OCI-LY7 (cell line): ENCODE measurements around the gene SPAG16. TPM values are rescaled to one million over a fixed set of nuclear protein-coding genes. Genes with fewer than 3 reads are reported as not detected.

ENCODE experiments used
- BruUV-seq: library from RNA; stranded (reverse); fragments of 400-500 nt; replicated peaks from 2 replicates; lab custom pipeline; 2021; lab: Mats Ljungman, UMichigan
- CTCF ChIA-PET: fragments of 300-600 bp; sonication (Branson Sonifier 250); formaldehyde crosslinking; loops from one replicate; lab custom pipeline; 2022; ENCODE audit warnings: antibody characterized with exemption; ENCODE audit not compliant: unreplicated experiment; lab: Charles Lee
- POLR2A ChIA-PET: fragments of 300-600 bp; sonication (Branson Sonifier 250); formaldehyde crosslinking; loops from one replicate; lab custom pipeline; 2022; ENCODE audit warnings: antibody characterized with exemption; lab: Charles Lee
- DNase-seq: peaks from one replicate; pipeline ENCODE4 v3.0.0-alpha.2; 2015; ENCODE audit warnings: low spot score
- H2AFZ ChIP-seq: fragments of 200-600 bp; sonication (generic), shearing (Covaris generic); 2 replicates; pipeline ENCODE4 v1.6.1; 2014; ENCODE audit warnings: mild to moderate bottlenecking, antibody characterized with exemption, low read length, moderate library complexity
- H3K27ac ChIP-seq: fragments of 200-600 bp; sonication (generic); 2 replicates; pipeline ENCODE4 v1.5.1; 2014; ENCODE audit warnings: mixed run types, low read depth, mild to moderate bottlenecking, moderate library complexity, low read length, inconsistent platforms; ENCODE audit not compliant: poor library complexity, severe bottlenecking
- H3K36me3 ChIP-seq: fragments of 200-600 bp; sonication (generic); 2 replicates; pipeline ENCODE4 v1.6.1; 2014; ENCODE audit warnings: mild to moderate bottlenecking, antibody characterized with exemption, low read length, moderate library complexity, mixed read lengths; ENCODE audit not compliant: insufficient read depth
- H3K4me1 ChIP-seq: fragments of 200-600 bp; sonication (generic); 2 replicates; pipeline ENCODE4 v1.5.1; 2014; ENCODE audit warnings: mild to moderate bottlenecking, low read length; ENCODE audit not compliant: insufficient read depth, poor library complexity, severe bottlenecking
- H3K4me2 ChIP-seq: fragments of 200-600 bp; sonication (generic); 2 replicates; pipeline ENCODE4 v1.6.1; 2014; ENCODE audit warnings: mild to moderate bottlenecking, low read length
- H3K4me3 ChIP-seq: fragments of 200-600 bp; sonication (generic); 2 replicates; pipeline ENCODE4 v1.5.1; 2014; ENCODE audit warnings: mild to moderate bottlenecking, low read depth, low read length; ENCODE audit not compliant: poor library complexity, severe bottlenecking
- H3K79me2 ChIP-seq: fragments of 200-600 bp; sonication (generic); 2 replicates; pipeline ENCODE4 v1.6.1; 2016; ENCODE audit warnings: low read depth, mild to moderate bottlenecking, low read length, moderate library complexity, mixed read lengths; ENCODE audit not compliant: insufficient read depth
- H3K9me2 ChIP-seq: fragments of 200-600 bp; sonication (generic); 2 replicates; pipeline ENCODE4 v1.6.1; 2016; ENCODE audit warnings: mild to moderate bottlenecking, low read length, mixed read lengths; ENCODE audit not compliant: insufficient read depth
- H3K9me3 ChIP-seq: fragments of 200-600 bp; sonication (generic); 2 replicates; pipeline ENCODE4 v1.6.1; 2014; ENCODE audit warnings: mild to moderate bottlenecking, mixed run types, low read length, mixed read lengths
- H4K20me1 ChIP-seq: fragments of 200-600 bp; sonication (generic); 2 replicates; pipeline ENCODE4 v1.6.1; 2014; ENCODE audit warnings: mild to moderate bottlenecking, antibody characterized with exemption, low read length, moderate library complexity, mixed read lengths; ENCODE audit not compliant: insufficient read depth
- EZH2phosphoT487 ChIP-seq: fragments of 200-600 bp; sonication (generic); IDR thresholded peaks from 2 replicates; pipeline ENCODE4 v1.6.1; 2018; ENCODE audit warnings: low read depth, borderline replicate concordance, mild to moderate bottlenecking, mixed run types, antibody characterized with exemption, low read length, moderate library complexity, mixed read lengths
- intact Hi-C: fragments of 100-400 bp; cut with micrococcal nuclease; formaldehyde crosslinking; loops from one replicate; pipeline ENCODE4 v1.10.0; 2022; ENCODE audit not compliant: unreplicated experiment
- total RNA-seq, 2 experiments: library from RNA; depleted of rRNA in 1 of 2; stranded (reverse); fragments of >200 nt in 1 of 2; shearing (Covaris generic) in 1 of 2; gene quantifications; 2 replicates each; pipeline ENCODE4 v1.2.3, GENCODE V29; 2014 to 2022
- TF ChIP-seq, protein P1 (sequence below): fragments of 200-600 bp; sonication (generic); conservative IDR thresholded peaks from 2 replicates; pipeline ENCODE4 v1.5.1; 2014; ENCODE audit warnings: mild to moderate bottlenecking, antibody characterized with exemption, low read length, moderate library complexity, mixed read lengths

SPAG16 gene
- total RNA-seq, 2 experiments from 2014 or later = 22.1 to 24.2 TPM

GRCh38 chr2:213806125-213806726 lies 522.0 kb downstream of the SPAG16 start:
- Histone ChIP-seq H3K79me2 (no peaks in the 10 kb centered on the region), H3K36me3 (no peaks in the 10 kb centered on the region), H3K4me1 (no peaks in the 10 kb centered on the region), H3K9me2 (0 out of 2 replicates have a peak, but pooled peaks cover 4% of the 10 kb centered on the region), H4K20me1 (no peaks in the 10 kb centered on the region), H3K4me3 (no peak overlapping the region), H3K4me2 (no peak overlapping the region), H3K27ac (no peak overlapping the region), H3K9me3 (no peaks in the 10 kb centered on the region), H2AFZ (no peak overlapping the region)
- intact Hi-C loops = loop anchor here (10.0 kb wide), 2 partner anchors 551 to 1199 kb away; no protein-coding TSS in a partner anchor
- CTCF ChIA-PET = no interaction called here
- TF ChIP-seq EZH2phosphoT487 = no peak
- TF ChIP-seq, protein P1, sequence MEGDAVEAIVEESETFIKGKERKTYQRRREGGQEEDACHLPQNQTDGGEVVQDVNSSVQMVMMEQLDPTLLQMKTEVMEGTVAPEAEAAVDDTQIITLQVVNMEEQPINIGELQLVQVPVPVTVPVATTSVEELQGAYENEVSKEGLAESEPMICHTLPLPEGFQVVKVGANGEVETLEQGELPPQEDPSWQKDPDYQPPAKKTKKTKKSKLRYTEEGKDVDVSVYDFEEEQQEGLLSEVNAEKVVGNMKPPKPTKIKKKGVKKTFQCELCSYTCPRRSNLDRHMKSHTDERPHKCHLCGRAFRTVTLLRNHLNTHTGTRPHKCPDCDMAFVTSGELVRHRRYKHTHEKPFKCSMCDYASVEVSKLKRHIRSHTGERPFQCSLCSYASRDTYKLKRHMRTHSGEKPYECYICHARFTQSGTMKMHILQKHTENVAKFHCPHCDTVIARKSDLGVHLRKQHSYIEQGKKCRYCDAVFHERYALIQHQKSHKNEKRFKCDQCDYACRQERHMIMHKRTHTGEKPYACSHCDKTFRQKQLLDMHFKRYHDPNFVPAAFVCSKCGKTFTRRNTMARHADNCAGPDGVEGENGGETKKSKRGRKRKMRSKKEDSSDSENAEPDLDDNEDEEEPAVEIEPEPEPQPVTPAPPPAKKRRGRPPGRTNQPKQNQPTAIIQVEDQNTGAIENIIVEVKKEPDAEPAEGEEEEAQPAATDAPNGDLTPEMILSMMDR = peak; percentile 79
- no TSS peak for BruUV-seq
- peak; percentile 31 for DNase-seq
- POLR2A ChIA-PET = interaction anchor here (1.0 kb wide), 1 partner anchor 55 kb away, joined by 3 read pairs; no protein-coding TSS in a partner anchor

DNA sequence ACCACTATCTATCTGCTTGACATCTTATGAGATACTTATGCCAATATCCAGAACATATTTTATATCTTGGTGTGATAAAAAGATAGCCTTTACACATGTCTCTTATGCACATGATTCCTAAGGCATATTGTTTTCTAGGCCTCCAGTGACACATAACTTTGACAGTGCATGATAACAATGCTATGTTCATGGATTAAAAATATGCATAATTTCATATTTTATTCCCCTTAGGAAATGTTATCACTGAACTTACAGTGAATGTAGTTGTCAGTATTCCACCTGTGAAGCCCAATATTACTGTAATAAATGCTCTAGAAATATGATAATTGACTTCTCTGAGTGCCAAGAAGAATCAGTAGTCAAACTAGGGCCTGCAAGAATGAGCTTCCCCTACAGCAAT lies 532.3 kb downstream of the SPAG16 start:
- Histone ChIP-seq H3K4me2 (no peak overlapping the region), H3K9me2 (no peaks in the 10 kb centered on the region), H3K79me2 (no peaks in the 10 kb centered on the region), H3K27ac (no peak overlapping the region), H2AFZ (no peak overlapping the region), H3K36me3 (no peaks in the 10 kb centered on the region), H3K9me3 (no peaks in the 10 kb centered on the region), H3K4me1 (no peaks in the 10 kb centered on the region), H3K4me3 (no peak overlapping the region), H4K20me1 (no peaks in the 10 kb centered on the region)
- no TSS peak for BruUV-seq
- ChIA-PET CTCF (no interaction called here), POLR2A (interaction anchor here (0.5 kb wide), 2 partner anchors 16 to 993 kb away, joined by 3 to 5 read pairs; no protein-coding TSS in a partner anchor)
- no peak for DNase-seq
- intact Hi-C loops = no loop called here
- TF ChIP-seq, protein P1 = no peak
- no peak for TF ChIP-seq EZH2phosphoT487

DNA sequence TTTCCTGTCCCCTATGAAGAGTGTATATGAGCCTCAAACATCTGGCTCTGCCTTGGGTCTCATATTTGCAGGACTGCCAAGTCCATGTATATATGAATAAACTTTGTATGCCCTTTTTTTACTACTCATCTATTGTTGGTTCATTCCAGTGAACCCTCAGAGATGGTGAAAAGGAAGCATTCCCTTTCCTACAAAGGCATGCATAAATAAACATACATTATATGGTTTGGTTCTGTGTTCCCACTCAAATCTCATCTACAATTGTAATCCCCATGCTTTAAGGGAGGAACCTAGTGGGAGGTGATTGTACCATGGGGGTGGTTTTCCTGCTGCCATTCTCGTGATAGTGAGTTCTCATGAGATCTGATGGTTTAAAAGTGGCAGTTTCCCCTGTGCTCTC lies 534.2 kb downstream of the SPAG16 start:
- Histone ChIP-seq H3K79me2 (no peaks in the 10 kb centered on the region), H3K4me3 (no peak overlapping the region), H3K4me2 (no peak overlapping the region), H3K9me3 (no peaks in the 10 kb centered on the region), H3K9me2 (no peaks in the 10 kb centered on the region), H3K4me1 (no peaks in the 10 kb centered on the region), H3K27ac (no peak overlapping the region), H4K20me1 (no peaks in the 10 kb centered on the region), H2AFZ (no peak overlapping the region), H3K36me3 (no peaks in the 10 kb centered on the region)
- TF ChIP-seq, protein P1 = no peak
- TF ChIP-seq EZH2phosphoT487 = no peak
- ChIA-PET CTCF (no interaction called here), POLR2A (no interaction called here)
- BruUV-seq = no TSS peak
- intact Hi-C loops = no loop called here
- no peak for DNase-seq
